GM21447 (cell line): ENCODE results near the gene EPHA2.
"Not testable (repeated sequence)": the region's sequence is repeated elsewhere in the genome, so short reads cannot be mapped to it uniquely, and the experiment has no call there.

Source experiments
- ATAC-seq: cut with Tn5 transposase; IDR thresholded peaks from one replicate; pipeline ENCODE4 v1.9.1; 2021; ENCODE audit not compliant: unreplicated experiment

Gene EPHA2

GRCh38 chr1:16122350-16122881 is 33.5 kb downstream of the EPHA2 start:
- no peak for ATAC-seq

- no peak for ATAC-seq
These were observed 34.9 kb downstream of the EPHA2 start for GRCh38 chr1:16120940-16121410.

GRCh38 chr1:16120407-16120806 is 35.5 kb downstream of the EPHA2 start:
- ATAC-seq = no peak

GRCh38 chr1:16119926-16120325 is 35.9 kb downstream of the EPHA2 start:
- no peak for ATAC-seq

DNA sequence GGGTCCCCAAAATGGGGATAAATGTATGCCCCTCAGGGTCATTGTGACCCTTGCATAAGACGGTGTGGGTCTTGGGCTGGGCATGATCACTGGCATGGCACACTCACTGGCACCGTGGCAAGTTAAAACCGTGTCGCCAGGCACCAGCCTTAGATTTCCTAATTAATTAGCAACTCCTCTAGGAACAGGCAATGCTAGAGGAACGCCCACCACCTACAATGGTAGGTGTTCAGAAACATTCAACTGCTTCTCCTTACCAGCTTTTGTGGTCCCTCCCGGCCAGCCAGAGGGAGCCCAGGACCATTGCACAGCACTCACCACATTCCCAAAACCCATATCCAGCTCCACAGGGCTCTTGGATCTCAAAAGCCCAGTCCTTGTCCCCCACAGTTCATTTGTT is 36.4 kb downstream of the EPHA2 start:
- no peak for ATAC-seq

DNA sequence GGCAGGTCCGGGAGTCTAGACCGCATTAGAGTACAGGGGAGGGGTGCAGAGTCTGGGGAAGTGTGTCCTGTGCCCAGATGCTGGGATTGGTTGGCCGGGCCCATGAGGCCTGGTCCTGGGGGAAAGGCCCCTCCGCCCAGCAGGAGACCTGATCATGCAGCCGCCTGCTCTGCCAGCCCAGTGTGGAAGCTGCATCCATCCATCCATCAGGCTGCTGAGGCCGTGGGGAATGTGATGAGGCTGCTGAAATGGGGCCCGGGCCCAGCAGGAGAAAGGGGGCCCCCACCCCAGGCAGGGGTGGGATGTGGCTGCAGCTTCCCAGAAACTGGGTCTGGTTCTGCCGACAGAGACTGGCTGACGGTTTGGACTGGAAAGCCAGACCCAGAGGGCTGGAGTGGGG is 37.2 kb downstream of the EPHA2 start:
- ATAC-seq = no peak

- ATAC-seq = no peak
These were observed 37.9 kb downstream of the EPHA2 start for GRCh38 chr1:16117936-16118335.

DNA sequence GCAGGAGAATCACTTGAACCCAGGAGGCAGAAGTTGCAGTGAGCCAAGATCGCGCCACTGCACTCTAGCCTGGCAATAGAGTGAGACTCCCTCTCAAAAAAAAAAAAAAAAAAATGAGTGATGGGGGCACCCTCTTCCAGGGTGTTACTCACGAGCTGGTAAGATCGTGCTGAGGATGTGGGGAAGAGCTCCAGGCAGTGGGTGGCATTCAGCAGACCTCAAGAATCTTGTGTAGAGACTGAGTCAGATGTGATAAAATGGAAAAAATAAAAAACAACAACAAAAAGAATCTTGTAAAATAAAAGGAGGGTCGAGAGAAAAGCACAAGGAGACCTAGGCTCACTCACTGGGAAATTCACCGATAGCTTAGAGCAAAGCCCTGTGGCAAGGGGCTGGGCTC is 38.5 kb downstream of the EPHA2 start:
- ATAC-seq = no peak

DNA sequence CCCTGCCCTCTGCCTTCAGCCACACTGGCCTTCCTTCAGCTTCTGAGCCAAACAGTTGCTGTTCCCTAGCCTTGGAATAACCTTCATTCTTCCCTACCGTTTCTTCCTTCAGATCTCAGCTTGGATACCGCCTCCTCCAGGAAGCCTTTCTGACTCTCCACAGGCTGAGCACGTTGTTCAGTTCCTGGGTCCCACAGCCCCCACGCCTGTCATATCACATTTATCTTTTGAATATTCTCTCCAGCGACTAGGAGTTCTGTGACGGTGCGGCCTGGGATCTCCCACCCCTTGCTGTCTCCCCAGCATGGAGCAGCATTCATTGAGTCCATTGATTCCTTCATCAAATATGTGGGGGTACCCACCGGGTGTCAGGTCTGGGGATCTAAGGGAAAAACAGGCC is 39.2 kb downstream of the EPHA2 start:
- no peak for ATAC-seq

GRCh38 chr1:16116002-16116401 is 39.9 kb downstream of the EPHA2 start:
- no peak for ATAC-seq

GRCh38 chr1:16115468-16115983 is 40.3 kb downstream of the EPHA2 start:
- no peak for ATAC-seq

DNA sequence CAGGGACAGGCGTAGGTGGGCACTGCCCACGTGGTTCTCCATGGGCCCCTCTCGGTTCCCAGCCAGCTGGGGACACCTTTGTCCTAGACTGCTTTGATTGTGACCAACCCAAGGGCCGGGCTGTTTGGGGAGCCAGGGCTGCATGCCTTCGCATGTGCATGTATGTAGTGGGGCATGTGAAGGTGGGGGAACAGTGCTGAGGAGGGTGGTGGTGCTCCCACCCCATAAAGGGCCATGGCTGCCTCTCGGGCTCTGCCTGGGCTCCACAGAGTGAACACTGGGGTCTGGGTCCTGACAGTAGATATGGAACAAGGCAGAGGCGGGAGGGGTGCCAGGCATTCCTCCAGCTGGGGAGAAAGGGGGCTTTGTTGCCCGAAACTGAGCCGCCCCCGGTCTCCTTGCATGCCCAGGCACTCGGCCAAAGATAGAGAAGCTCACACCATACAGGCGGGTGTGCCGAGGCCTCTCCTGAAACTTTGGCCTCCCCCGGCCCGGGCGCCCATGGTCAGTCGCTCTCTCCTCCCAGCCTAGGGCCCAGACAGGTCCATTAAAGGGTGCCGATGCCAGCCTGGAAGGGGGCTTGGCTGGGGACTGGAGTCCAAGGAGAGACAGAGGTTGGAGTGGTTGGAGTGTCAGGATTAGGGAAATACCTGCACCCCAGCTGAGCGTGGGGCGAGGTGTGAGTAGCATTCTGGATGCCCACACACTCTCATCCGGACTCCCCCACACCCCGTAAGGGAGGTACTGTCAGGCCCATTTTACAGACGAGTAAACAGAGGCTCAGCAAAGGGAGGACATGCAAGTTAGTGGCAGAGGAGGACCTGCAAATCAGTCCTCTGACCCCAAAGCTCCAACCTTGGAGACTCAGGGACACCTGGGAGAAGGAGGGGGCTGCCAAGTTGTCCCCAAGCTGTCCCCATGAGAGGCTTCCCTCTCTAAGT is 41.1 kb downstream of the EPHA2 start:
- no peak for ATAC-seq

GRCh38 chr1:16112596-16113555 is 43.0 kb downstream of the EPHA2 start:
- no peak for ATAC-seq

DNA sequence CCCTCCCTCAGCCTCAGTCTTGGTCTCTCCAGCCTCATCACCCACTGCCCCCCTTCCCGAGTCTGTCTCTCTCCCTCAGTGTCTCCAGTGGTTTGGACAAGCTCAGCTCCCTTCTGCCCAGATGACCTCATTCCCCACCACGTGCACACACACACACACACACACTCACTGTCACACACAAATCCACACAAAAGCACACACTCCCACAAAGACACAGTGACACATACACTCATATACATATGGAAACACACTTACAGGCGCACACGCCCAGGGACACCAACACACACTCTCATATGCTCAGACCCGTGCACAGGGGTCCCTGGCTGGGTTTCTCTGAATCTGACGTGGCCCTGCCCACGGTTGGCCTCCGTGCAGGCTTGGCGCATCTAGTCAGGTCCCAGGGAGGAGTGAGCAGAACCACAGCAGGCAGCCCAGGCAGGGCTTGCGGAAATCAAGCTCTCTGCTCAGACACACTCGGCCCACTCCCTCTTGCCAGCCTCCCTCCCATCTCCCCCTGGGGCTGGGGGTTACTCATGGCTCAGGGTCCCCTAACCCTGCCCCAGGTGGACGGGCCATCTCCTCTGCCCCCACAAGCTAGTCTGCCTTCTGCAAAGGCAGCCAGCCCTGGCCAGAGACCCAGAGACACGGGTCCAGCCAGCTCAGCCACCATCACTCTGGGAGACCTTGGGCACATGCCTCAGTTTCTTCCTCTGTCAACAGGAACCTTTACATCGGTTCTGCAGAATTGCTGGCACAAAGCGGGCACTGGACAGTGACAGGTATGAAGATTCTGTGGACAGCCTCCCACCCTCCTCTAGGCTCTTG is 43.9 kb downstream of the EPHA2 start:
- ATAC-seq = no peak

- ATAC-seq = no peak
These were observed 45.0 kb downstream of the EPHA2 start for GRCh38 chr1:16110884-16111283.

DNA sequence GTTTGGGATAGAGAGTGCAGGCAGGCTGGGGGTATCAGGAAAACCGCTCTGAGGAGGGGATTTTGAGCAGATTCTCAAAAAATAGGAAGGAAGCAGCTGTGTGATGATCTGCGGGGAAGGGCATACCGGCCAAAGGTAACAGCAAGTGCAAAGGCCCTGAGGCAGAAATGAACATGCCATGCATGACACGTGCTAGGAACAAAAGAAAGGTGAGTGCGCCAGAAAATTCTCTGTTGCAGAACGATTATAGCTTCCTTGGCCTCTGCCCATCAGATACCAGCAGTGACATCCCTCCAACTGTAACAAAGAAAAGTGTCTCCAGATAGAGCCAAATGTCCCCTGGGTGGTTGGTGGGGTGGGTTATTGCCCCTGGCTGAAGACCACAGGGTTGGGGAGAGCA is 45.4 kb downstream of the EPHA2 start:
- ATAC-seq = no peak

DNA sequence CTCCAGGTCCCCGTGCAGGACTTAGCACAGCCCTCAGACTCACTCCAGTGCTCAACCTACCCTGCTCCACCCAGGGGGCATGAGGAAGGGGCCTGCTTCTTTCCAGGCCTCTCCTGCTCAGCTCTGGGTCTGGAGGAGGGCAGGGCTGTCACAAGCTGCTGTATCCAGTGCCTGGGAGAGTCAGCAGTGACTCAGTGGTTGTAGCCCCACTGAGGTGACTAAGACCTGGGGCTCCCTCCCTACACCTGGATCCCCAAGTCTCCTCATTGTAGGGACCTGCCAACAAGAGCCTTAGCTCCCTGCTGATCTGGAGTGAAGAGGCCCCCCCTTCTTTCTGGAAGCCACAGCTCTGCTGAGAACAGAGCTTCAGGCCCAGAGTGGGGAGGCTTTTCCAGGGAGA is 46.3 kb downstream of the EPHA2 start:
- ATAC-seq = no peak

DNA sequence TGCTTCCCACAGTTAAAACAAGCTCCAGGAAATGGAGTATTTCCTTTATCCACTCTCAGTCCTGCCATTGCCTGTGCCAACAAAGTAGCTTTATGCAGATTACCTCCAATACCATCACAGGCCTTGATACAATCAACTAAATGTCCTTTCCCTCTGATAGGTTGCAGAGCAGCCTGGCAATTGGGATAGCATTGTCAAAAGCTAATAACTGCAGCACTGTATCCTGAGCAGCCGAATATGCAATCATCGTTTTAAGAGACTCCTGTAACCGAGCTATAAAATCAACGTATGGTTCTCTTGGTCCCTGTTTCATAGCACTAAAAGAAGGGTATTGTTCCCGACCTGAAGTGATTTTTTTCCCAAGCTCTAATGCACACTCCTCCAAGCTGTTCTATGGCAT is 48.8 kb downstream of the EPHA2 start:
- ATAC-seq = not testable (repeated sequence)

GRCh38 chr1:16101623-16102022 is 54.2 kb downstream of the EPHA2 start:
- ATAC-seq = no peak

DNA sequence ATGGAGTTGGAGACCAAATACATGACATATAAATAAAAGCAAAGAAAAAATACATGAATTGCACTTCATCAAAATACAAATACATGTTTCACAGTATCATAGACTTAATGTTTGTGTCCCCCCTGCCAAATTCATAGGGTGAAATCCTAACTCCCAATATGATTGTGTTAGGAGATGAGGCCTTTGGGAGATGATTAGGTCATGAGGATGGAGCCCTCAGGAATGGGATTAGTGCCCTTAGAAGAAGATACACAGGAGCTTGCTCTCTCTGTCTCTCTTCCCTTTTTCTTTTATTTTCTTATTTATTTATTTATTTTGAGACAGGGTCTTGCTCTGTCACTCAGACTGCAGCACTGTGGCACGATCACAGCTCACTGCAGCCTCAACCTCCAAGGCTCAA is 56.5 kb downstream of the EPHA2 start:
- no peak for ATAC-seq
